Measurements from ENCODE around the gene POLQ.
A peak's percentile ranks its signal among the peaks of the same experiment; 100 is the strongest.
"Not testable (repeated sequence)": the region's sequence is repeated elsewhere in the genome, so short reads cannot be mapped to it uniquely, and the experiment has no call there.

Gene POLQ
- total RNA-seq = 7.6 to 45.8 (median 21.6) reads per million in 18 experiments

DNA sequence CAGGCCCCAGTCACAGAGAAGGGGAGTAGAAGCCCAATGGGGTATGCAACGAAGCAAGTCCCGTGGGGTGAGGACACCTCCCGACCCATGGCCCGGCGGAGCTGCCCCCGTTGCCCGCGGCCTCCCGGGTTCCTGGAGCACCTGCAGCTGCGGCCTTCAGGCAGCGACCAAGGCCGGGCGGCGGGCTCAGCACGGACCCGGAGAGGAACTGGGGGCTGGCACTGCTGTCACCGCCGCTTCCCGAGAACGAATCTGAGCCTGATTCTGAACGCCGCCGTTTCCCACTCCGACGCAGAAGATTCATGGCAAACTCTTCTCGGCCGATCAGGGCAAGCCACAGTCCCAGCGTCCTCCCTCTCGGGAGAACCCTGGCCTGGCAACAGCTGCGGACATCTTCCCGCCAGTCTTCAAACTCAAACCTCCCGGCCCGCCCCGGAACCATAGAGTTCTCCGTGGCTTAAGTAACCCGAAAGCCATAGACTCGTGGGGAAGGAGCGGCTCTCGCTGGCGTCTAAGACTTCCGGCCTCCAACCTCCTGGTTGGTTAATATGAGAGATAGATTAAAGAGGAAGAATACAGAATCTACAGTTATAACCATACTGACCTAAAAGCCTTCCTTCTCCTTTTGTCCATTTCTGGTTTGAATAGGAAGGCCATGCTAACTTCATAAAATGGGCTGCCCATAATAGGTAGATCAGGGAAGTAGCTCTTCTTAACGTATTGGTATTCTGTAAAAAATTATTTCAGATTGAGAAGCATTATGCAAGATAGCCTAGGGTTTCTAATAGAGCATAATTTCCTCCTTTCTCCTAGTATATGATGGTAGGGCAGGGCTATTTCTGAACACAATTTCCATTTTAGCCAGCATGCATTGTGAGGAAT, at the start of gene POLQ:
Gene POLQ, minus strand, starts transcription at position 415 of the 882 bp plus-strand sequence. Its CDS starts 111 bp downstream, at position 304.
- peak; percentile 97 for DNase-seq

DNA sequence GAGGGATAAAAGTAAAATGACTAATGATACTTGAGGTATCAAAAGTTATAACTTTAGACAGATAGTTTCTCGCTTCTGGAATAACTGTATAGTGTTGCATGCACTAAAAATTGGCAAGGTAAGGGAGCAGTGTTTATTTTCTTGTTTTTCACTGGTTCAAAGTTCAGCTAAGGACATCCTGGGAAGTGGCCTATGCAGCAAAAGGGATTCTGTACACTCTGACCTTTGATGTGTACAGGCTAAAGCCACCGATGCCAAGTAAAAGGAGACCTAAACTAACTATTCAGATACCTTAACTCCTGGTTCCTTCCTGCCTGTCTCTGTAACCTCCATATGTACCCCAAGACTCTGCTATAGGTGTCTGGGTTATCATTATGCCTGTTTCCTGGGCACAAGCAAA, 49.1 kb upstream of the POLQ start:
- DNase-seq = no peak

DNA sequence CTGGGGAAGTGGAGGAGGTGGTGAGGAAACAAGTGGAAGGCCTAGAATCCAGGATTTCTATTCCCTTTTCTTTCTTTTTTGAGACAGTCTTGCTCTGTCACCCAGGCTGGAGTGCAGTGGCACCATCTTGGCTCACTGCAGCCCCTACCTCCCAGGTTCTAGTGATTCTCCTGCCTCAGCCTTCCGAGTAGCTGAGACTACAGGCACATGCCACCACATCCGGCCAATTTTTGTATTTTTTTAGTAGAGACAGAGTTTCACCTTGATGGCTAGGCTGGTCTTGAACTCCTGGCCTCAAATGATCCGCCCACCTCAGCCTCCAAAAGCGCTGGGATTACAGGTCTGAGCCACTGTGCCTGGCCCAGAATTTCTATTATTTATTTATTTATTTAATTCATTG, 48.0 kb upstream of the POLQ start:
- DNase-seq = not testable (repeated sequence)

DNA sequence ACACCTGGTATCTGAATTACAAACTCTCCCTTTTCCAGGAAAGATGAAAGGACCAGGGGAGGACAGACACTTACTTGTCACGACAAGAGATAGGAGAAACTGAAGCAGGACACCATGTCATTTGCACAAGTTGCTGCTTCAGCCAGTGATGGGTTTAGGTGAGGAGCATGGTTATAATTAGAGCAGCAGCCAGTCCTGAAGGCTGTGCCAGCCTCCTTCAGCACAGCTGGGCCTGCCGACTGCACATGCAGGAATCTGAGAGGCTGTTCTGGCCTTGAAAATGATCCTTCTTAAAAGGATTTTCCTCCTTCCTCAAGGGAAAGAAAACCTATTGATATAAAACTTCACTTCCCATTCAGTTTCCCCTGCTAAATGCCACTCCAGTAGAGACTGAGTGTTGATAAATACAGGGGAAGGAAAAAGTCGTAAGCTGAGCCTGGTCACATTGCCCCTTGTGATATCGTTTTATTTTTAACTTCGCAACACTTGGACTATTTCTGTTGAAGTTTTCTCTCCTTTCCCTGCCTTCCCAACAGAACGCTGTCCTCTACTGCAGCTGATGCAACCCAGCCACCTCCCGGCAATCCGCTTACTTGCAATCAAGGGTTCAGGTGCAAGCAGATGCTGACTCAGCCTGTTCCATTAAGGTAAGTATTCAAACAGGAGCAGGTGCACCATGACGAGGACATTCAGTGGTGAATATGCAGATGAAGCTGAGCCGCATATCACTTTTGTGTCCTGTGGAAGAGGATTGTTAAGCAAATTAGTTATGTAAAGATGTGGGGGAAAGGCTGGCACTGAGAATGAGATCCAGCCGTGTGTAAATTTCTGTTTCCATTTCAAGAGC, 47.3 kb upstream of the POLQ start, which contains the start of gene FBXO40:
Gene FBXO40, plus strand, starts transcription at position 524 of the 847 bp plus-strand sequence. CDS start 27,197 bp downstream, outside the sequence.
- no peak for DNase-seq

DNA sequence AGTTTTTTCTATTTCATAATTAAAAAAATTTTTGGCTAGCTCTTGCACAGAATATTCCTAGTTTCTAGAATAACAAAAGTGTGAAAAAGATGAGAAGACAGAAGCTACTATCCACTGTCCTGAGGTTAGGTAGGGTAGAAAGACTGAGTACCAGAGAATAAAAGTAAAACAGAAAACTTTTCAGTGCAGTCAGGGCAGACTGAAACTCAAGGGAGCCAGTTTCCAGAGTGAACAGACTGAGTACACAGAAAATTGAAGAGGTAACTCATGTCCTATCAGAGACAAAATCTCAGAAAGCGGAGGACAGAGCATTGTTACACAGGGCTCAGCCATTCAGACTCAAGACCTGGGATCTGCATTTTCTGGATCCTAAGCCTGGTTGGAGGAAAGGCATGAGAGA, 38.6 kb upstream of the POLQ start:
- no peak for DNase-seq

DNA sequence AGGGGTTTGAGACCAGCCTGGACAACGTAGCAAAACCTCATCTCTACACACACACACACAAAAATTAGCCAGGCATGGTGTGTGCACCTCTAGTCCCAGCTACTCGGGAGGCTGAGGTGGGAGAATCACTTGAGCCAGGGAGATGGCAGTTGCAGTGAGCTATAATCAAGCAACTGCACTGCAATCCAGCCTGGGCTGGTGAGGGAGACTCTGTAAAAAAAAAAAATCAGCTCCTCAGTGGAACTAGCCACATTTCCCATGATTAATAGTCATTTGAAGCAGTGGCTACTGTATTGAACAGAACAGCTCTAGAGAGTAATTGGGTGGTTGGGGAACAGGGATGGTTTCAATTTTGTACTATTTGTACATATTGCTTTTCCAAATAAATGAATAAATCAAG, 35.9 kb upstream of the POLQ start:
- DNase-seq = no peak

DNA sequence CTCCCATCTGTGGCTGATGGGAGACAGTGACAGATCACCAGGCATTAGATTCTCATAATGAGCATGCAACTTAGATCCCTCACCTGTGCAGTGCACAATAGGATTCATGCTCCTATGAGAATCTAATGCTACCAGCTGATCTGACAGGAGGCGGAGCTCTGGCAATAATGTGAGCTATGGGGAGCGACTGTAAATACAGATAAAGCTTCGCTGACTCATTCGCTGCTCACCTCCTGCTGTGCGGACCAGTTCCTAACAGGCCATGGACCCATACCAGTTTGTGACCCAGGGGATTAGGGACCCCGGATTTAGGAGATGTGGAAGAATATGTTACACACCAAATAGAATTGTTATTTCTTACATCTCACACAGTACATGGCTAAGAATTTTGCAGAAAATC, 28.7 kb upstream of the POLQ start:
- no peak for DNase-seq

DNA sequence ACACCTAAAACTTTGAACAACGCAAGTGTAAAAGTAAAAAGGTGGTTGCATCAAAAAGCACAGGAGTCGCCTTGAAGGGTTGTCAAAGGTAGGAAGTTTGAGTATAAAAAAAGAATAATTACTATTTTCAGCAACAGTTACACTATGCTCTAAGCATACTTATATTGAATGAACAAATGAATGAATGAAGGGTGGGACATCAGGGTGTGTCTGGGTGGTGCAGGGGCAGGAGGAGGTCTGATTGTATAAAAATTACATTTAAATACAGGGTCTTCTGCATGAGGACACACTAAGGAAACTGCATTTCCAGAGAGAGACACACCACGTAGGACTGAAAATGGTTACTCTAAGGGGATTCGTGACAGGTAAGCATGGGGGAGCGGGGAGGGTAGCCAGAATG, 21.9 kb upstream of the POLQ start, which contains the start of gene ARGFX:
Gene ARGFX, plus strand, starts transcription at position 301 of the 400 bp plus-strand sequence. CDS start 2,765 bp downstream, outside the sequence.
- no peak for DNase-seq

DNA sequence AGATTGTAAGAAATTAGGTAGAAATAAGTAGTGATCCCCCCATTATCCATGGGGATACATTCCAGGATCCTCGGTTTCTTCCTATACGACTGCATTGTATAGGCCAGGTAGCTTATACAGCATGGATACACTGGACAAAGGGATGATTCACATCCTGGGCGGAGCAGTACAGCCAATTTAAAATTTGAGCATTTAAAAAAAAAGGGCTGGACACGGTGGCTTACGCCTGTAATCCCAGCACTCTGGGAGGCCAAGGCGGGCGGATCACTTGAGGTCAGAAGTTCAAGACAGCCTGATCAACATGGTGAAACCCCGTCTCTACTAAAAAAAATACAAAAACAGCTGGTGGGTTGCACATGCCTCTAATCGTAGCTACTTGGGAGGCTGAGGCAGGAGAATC, 21.0 kb upstream of the POLQ start:
- no peak for DNase-seq

DNA sequence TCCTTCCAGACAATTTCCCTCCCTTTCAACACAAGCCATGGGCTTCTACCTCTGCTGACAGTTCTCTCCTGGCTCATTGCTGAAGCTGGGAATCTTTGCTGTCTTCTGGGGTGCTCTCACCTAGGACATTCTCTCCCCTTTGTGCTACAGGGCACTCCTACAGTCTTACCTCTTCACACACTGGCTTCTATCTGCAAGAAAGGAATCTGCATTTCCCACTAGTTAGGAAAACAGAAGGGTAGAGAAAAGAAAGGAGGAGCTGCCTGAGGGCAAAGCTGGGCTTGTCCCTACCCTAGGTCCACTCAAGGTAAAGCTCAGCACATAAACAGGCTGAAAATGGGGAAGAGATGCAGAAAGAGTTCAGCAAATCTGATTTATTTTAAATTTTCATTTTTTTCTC, 16.4 kb upstream of the POLQ start:
- DNase-seq = no peak

DNA sequence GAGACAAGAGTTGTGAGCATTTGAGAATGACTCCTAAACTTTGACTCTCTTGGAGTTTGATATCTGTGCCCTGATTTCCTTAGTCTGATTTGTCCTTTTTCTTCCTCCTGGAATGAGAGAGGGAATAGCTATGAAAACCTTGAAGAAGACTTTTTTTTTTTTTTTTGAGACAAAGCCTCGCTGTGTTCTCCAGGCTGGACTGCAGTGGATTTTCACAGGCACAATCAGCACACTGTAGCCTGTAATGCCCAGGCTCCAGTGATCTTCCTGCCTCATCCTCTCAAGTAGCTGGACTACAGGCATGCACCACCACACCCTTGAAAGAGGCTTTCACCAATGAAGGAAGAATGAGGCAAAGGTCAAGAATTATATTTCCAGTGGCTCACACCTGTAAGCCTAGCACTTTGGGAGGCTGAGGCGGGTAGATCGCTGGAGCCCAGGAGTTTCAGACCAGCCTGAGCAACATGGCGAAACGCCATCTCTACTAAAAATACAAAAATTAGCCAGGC, 11.7 kb upstream of the POLQ start:
- no peak for DNase-seq

DNA sequence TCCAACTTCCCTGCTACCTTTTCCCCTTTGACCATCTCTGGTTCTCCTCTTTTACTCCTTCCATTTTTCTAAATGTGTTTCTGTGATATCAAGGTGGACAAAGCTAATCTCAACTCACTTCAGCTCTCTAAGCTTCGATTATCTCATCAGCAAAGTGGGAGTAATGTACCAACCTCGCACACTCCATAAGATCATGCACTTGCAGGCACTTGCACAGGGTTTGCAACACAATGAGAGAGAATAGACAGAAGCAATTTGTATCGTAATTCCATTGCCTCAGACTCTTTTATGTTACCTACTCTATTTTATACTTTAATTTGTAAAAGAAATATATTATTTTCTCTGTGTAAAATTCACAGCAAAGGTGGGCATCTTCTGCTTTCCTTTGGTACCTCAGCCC, 7.0 kb upstream of the POLQ start:
- no peak for DNase-seq

DNA sequence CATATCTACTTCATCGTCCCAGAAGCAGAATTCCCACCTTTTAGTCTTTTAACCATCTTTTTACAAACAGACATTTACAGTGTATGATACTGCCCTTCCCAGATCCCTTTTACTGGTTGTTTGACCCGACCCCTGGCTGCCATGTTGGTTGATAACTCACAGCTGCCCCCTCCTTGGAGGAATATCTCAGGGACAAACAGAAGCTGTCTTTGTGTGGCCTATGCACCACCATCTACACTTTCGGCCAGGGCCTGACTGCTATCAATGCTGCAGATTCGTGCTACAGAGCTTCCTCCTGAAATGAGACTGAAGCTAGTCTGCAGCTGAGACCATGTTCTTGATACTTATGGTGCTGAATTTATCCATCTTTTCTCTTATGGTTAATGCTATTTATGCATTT, 6.6 kb upstream of the POLQ start:
- DNase-seq = no peak

DNA sequence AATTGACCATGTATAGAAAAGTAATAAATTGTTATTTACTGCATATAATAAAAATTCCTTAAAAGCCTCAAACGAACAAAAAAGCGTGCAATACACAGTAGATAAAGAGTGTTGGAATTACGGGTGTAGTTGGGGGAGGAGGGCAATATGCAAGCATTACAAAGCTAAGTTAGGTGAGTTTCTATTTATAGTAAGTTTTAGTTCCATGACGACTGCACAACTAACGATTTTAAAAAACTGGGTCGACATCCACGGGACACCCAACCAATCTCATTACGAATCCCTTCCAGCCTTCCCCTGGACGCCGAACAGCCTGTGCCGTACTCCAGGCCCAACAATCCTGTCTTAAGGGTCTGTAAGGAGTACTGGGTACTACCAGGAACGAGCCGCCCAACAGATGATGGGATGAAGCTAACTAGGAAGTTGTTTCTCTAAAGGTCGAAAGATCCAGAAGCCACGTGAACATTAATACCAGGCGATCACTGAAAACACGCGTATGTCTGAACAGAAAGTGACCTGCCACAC, 677 bp downstream of the POLQ start:
- peak in 1 of 2 donors; percentile 3 for DNase-seq

DNA sequence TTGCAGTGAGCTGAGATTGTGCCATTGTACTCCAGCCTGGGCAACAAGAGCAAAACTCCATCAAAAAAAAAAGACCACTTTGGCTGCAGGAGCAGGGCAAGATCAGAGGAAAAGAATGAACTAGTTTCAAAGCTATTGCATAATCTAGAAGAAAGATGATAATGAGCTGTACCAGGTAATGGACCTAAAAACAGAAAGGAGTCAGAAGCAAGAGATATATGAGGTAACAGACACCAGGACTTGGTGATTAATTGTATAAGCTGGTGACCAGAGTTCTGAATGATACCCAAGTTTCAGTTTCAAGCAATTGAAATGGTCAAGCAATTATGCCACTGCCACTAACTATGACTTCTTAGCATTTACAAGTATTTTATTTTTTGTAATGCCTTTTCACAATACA, 2.9 kb downstream of the POLQ start:
- DNase-seq = no peak

DNA sequence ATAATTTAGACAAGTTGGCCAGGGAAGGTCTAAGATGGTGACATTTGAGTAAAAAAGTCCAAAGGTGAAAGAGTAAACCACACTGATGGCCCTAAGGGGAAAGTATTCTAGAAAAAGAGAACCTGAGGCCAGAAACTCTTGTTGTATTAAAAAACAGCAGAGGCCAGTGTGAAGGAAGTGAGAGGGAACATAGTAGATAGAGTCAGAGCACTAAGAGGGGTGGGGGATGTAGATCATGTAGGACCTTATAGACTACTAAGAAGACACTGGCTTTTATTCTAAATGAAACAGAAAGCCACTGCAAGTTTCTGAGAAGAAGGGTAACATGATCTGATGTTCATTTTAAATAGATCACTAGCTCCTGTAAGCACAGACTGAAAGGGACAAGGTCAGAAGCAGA, 14.5 kb downstream of the POLQ start:
- no peak for DNase-seq

DNA sequence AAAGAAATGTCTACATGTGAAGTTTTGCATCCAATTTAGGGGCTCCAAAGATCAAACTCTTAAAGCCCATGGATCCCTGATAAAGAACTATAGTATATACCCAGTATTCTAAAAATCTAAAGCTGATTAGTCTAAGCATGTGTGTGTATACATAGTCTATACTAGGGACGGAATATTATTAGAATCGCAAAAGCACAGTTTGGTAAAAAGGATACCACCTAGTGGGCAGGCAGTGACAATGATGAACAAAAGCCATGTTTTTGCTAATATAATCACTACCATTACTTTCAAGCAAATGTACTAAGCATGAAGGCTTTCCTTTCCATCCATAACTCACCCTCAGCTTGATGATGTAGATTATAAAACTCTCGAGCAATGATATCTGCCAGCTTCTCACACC, 16.5 kb downstream of the POLQ start:
- no peak for DNase-seq

DNA sequence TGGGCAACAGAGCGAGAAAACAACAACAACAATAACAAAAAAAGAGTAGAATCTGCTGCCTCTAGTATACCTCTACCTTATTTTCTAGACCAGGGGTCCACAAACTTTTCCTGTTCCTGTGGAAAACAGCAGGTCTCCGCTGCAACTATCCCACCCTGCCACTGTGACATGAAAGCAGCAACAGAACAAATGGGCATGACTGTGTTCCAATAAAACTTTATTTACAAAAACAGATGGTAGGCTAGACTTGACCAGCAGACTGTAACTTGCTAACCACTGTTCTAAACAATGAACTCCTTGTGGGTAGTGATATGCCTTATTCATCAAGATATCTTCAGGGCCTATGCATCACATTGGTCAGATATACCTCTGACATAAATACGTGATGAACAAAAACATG, 25.3 kb downstream of the POLQ start:
- no peak for DNase-seq

DNA sequence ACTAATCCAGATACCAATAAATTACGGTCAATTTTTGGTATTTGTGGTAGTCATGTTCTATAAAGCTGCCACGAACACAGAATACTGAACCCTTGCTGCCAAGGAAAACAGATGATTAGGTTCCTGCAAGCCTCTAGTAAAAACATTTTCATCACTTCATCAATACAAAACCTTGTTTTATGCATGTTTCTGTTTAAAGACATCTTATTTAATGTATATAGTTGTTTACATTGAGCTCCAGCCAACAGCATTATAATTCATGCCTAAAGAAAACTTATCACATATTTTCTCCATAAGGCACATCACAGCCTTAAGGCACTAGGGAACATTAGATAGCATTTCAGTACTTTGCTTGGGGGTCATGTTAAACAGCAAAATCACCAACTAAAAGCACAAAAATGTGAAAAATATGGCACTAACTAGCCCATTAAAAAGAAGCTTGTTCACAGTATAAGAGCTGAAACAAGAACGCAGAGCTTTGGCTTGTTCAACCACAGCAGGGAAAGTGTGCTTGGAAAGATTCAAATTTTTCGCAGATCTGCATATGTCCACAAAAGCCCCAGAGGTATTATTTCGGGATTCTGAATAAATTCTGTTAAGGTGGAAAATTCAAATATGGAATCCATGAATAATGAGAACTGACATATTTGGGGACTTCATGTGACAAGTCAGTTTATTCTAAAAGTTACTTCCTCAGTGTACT, 27.7 kb downstream of the POLQ start:
- no peak for DNase-seq

DNA sequence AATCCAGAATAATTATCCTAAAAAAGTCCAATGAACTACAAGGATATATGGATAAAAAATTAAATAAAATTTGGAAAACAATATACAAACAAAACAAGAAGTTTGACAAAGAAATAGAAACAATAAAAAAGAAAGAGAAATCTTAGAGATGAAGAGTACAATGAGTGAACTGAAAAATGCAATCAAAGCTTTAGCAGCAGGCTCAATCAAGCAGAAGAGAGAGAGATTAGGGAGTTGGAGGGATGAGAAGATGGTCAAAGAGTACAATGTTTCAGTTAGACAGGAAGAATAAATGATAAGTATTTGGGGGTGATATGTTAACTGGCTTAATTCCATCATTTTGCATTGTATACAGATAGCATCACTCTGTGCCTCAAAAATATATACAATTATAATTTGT, 29.9 kb downstream of the POLQ start:
- no peak for DNase-seq

DNA sequence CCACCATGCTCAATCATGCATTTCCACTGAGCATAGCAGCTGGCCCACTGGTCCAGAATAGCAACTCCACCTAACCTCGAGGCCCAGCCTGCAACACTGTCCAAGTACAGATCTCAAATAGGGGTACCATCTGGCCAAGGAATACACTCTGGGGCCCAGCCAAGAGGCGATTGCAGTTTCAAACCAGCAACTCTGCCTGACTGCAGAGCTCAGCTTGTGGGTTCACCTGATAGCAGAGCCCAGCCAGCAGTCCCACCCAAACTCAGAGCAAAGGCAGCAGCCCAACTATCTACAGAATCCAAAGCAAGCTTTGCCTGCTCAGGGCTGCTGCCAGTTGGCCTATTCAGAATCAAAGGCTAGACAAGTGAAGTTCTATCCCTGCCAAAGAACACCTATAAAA, 30.5 kb downstream of the POLQ start:
- no peak for DNase-seq

DNA sequence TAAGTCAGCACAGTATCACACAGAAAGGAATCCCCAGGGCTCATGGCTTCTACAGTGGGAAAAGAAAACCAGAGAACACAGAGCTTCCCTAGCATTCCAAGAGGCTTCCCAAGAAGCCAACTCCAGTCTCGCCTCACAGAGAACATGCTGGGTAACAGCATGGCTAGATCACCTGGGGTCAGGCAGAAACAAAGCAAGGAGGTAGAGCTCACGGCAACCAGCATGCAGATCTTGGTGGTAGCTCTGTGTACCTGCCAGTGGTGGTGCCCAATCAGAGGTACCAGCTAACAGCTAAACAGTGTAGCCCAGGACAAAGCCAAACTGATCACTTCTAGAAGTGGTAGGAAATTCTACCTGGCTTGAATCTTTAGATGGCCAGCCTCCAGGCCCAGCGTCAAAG, 31.3 kb downstream of the POLQ start:
- DNase-seq = no peak

All from inflammatory macrophage (primary cell).